ENCODE data around the gene ATP2A2. TPM values are rescaled to one million over a fixed set of nuclear protein-coding genes. Genes with fewer than 3 reads are reported as not detected.
A peak's percentile ranks its signal among the peaks of the same experiment; 100 is the strongest.

Gene ATP2A2
- total RNA-seq, 1 experiment from 2014 or later: 154 TPM

GRCh38 chr12:110278255-110278536 is 2.9 kb upstream of the ATP2A2 start:
- H3K27me3 ChIP-seq (ENCODE audit: insufficient read depth, low read depth): no peaks in the 10 kb centered on the region
- no peak overlapping the region for H2AFZ ChIP-seq
- no peak overlapping the region for H3K4me2 ChIP-seq
- DNase-seq: no peak
- ChIA-PET POLR2A (ENCODE audit: unreplicated experiment) (no interaction called here), CTCF (no interaction called here)
- H3K4me1 ChIP-seq (replicated peaks; ENCODE audit: insufficient read depth): peaks cover 7% of the 10 kb centered on the region
- intact Hi-C loops (cut with micrococcal nuclease; ENCODE audit: unreplicated experiment): no loop called here
- no peaks in the 10 kb centered on the region for H3K9me2 ChIP-seq (ENCODE audit: insufficient read depth)
- peaks cover 9% of the 10 kb centered on the region for H4K20me1 ChIP-seq (ENCODE audit: insufficient read depth)
- BruUV-seq (replicated peaks): no TSS peak
- H3K9me3 ChIP-seq (ENCODE audit: insufficient read depth, low read depth): no peaks in the 10 kb centered on the region
- no peak overlapping the region for H3K4me3 ChIP-seq
- peaks cover 10% of the 10 kb centered on the region; the same call in 1 of the 2 replicates for H3K36me3 ChIP-seq (ENCODE audit: low read depth)
- TF ChIP-seq EZH2 (IDR thresholded peaks at IDR 0.05; ENCODE audit: low read depth): no peak
- TF ChIP-seq CTCF (conservative IDR thresholded peaks at IDR 0.05): no peak
- peaks cover 14% of the 10 kb centered on the region; the same call in 1 of the 2 replicates for H3F3A ChIP-seq (ENCODE audit: insufficient read depth, low read depth)
- no peak overlapping the region for H3K27ac ChIP-seq
- peaks cover 17% of the 10 kb centered on the region for H3K79me2 ChIP-seq (ENCODE audit: low read depth)

- no peaks in the 10 kb centered on the region for H3K27me3 ChIP-seq (ENCODE audit: insufficient read depth, low read depth)
- peaks cover 33% of the 10 kb centered on the region for H3K79me2 ChIP-seq (ENCODE audit: low read depth)
- peaks cover 25% of the 10 kb centered on the region for H4K20me1 ChIP-seq (ENCODE audit: insufficient read depth)
- ChIA-PET POLR2A (ENCODE audit: unreplicated experiment) (interaction anchor here (0.7 to 1.3 kb wide), 5 partner anchors 10 to 59 kb away, joined by 3 to 16 read pairs (median 5); no protein-coding TSS in a partner anchor), CTCF (interaction anchor here (0.6 to 0.7 kb wide), 3 partner anchors 9 to 1904 kb away, joined by 3 to 7 read pairs (median 3); no protein-coding TSS in a partner anchor)
- no peaks in the 10 kb centered on the region for H3K9me2 ChIP-seq (ENCODE audit: insufficient read depth)
- peaks cover 23% of the 10 kb centered on the region for H3K4me1 ChIP-seq (replicated peaks; ENCODE audit: insufficient read depth)
- no peaks in the 10 kb centered on the region for H3K9me3 ChIP-seq (ENCODE audit: insufficient read depth, low read depth)
- peaks cover 26% of the 10 kb centered on the region for H3K36me3 ChIP-seq (ENCODE audit: low read depth)
- TF ChIP-seq EZH2 (IDR thresholded peaks at IDR 0.05; ENCODE audit: low read depth) (no peak), CTCF (conservative IDR thresholded peaks at IDR 0.05) (no peak)
- no peak for DNase-seq
- intact Hi-C loops (cut with micrococcal nuclease; ENCODE audit: unreplicated experiment): loop anchor here (2.0 kb wide), 1 partner anchor 33 kb away; no protein-coding TSS in a partner anchor
- H3F3A ChIP-seq (ENCODE audit: insufficient read depth, low read depth): peaks cover 20% of the 10 kb centered on the region
- no peak overlapping the region for H3K27ac ChIP-seq
- peak overlapping the region; percentile 88; the same call in 1 of the 2 replicates for H3K4me3 ChIP-seq
- peak overlapping the region; percentile 95 for H2AFZ ChIP-seq
- H3K4me2 ChIP-seq: peak overlapping the region; percentile 86
- no TSS peak for BruUV-seq (replicated peaks)
Measured at GRCh38 chr12:110279566-110280375, 1.3 kb upstream of the ATP2A2 start.

- peak overlapping the region; percentile 88 for H3K4me3 ChIP-seq
- peak overlapping the region; percentile 58 for H3K27ac ChIP-seq
- peak in 1 of 2 experiments; percentile 53 for DNase-seq
- H3K79me2 ChIP-seq (ENCODE audit: low read depth): peaks cover 39% of the 10 kb centered on the region
- H2AFZ ChIP-seq: peak overlapping the region; percentile 95
- no peaks in the 10 kb centered on the region for H3K9me3 ChIP-seq (ENCODE audit: insufficient read depth, low read depth)
- no peak for TF ChIP-seq EZH2 (IDR thresholded peaks at IDR 0.05; ENCODE audit: low read depth)
- no peak; the same call in 1 of the 2 replicates for TF ChIP-seq CTCF (conservative IDR thresholded peaks at IDR 0.05)
- peaks cover 31% of the 10 kb centered on the region for H4K20me1 ChIP-seq (ENCODE audit: insufficient read depth)
- POLR2A ChIA-PET (ENCODE audit: unreplicated experiment): interaction anchor here (0.6 to 1.3 kb wide), 8 partner anchors 11 to 137 kb away, joined by 3 to 16 read pairs (median 6); no protein-coding TSS in a partner anchor
- TSS peak; percentile 82 for BruUV-seq (replicated peaks)
- peaks cover 20% of the 10 kb centered on the region for H3F3A ChIP-seq (ENCODE audit: insufficient read depth, low read depth)
- peaks cover 29% of the 10 kb centered on the region for H3K4me1 ChIP-seq (replicated peaks; ENCODE audit: insufficient read depth)
- H3K9me2 ChIP-seq (ENCODE audit: insufficient read depth): no peaks in the 10 kb centered on the region
- no peaks in the 10 kb centered on the region for H3K27me3 ChIP-seq (ENCODE audit: insufficient read depth, low read depth)
- peaks cover 31% of the 10 kb centered on the region for H3K36me3 ChIP-seq (ENCODE audit: low read depth)
- CTCF ChIA-PET: interaction anchor here (0.6 to 1.0 kb wide), 3 partner anchors 10 to 1903 kb away, joined by 3 to 7 read pairs (median 3); no protein-coding TSS in a partner anchor
- intact Hi-C loops (cut with micrococcal nuclease; ENCODE audit: unreplicated experiment): loop anchor here (2.0 kb wide), 1 partner anchor 34 kb away; no protein-coding TSS in a partner anchor
- peak overlapping the region; percentile 86 for H3K4me2 ChIP-seq
Measured at GRCh38 chr12:110280392-110280778, 662 bp upstream of the ATP2A2 start.

All from PC-9 (cell line).